GM21360 (cell line): ENCODE results near the gene VPS52.
"Not testable (repeated sequence)": the region's sequence is repeated elsewhere in the genome, so short reads cannot be mapped to it uniquely, and the experiment has no call there.

ENCODE experiments used
- ATAC-seq: cut with Tn5 transposase; IDR thresholded peaks from one replicate; pipeline ENCODE4 v1.9.1; 2021; ENCODE audit warnings: mild to moderate bottlenecking, moderate library complexity; ENCODE audit not compliant: unreplicated experiment

The VPS52 gene

DNA sequence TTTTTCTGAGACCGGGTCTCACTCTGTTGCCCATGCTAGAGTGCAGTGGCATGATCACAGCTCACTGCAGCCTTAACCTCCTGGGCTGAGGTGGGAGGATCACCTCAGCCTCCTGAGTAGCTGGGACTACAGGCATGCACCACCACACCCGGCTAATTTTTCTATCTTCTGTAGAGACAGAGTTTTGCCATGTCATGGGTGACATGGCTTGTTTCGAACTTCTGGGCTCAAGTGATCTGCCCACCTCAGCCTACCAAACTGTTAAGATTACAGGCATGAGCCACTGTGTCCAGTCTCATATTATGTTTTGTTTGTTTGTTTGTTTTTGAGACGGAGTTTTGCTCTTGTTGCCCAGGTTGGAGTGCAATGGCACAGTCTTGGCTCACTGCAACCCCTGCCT lies 13.5 kb upstream of the VPS52 start:
- not testable (repeated sequence) for ATAC-seq

DNA sequence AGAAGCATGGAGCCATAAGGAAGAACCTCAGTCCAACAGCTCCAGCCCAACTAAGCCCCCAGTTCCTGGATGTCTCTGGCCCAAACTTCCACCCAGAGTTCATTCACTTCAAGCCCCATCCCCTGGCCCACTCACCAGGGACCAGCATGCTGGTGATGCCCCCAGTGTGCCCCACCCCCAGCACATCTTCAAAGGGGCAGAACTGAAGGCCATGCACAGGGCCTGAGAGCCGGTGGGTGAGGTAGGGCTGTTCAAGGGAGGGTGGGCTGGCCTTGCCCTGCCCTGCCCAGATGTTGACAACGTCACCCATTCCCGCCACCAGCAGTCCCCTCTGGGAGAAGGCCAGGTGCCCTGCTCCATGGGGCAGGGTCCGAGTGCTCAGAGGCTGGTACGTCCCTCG lies 8.9 kb upstream of the VPS52 start:
- no peak for ATAC-seq

DNA sequence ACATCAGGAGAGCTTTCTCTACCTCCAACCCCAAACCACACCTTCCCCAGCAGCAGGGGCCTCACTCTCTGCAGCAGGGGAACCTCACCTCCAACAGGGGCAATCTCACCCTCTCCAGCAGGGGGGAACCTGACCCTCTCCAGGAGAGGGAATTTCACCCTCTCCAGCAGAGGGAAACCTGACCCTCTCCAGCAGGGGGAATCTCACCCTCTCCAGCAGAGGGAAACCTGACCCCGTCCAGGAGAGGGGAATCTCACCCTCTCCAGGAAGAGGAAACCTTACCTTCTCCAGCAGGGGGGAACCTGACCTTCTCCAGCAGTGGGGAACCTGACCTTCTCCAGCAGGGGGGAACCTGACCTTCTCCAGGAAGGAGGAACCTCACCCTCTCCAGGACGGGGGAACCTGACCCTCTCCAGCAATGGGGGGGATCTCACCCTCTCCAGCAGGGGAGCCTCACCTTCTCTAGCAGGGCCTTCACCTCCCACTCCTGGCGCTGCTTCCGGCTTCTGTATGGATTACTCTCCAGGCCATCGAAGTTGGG lies 8.4 kb upstream of the VPS52 start:
- no peak for ATAC-seq

DNA sequence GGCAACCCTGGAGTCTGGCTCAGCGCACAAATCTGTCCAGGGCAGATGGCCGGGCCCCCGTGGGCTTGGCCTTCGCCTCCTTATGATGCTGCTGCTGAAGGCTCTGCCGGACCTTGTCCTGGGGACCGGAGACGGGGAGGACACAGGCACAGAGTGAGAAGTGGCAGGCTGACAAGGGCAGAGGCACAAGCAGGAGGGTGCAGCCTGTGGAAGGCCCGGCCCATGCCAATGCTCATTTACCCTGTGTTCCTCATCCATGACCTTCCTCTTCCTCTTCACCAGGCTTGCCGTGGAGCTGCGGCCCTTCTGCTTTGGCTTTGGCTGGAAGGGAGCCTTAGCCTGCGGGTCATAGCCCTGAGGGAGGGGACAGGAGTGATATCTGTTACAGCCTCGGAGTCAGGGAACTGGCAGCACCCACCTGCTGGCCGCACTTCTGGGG lies 7.6 kb upstream of the VPS52 start:
- no peak for ATAC-seq

DNA sequence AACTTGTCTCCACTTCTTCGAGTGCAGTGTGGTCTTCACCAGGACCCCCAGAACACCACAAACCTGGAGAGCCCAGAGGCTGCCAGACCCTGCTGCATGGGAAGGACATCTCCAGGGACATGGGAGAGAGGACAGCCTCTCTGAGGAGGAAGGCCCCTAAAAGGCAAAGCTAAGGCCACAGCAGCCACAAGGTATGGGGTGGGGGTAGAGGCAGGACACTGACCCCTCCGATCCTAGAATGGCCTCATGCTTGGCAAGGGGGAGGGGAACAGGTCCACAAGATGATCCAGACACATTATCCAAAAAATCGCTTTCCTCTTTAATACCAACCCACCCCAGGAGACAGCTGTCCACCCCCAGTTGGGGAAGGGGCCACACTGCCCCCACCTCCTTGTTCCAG lies 7.1 kb upstream of the VPS52 start:
- no peak for ATAC-seq

DNA sequence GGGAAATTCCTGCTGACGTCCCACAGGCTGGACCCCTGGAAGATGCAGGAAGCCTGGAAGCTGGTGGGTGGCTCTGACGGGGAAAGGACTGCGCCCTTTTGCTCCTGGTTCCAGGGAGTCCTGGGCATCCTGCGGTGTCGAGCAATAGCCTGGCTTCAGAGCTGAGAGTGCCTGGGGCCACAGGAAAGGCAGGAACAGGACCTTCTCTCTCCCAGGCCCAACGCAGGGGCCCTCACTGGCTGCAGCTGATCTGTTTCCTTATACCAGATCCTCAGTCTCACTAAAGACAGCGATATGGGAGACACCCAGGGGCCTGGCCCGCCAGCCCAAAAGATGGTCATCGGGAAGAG lies 6.7 kb upstream of the VPS52 start:
- no peak for ATAC-seq

DNA sequence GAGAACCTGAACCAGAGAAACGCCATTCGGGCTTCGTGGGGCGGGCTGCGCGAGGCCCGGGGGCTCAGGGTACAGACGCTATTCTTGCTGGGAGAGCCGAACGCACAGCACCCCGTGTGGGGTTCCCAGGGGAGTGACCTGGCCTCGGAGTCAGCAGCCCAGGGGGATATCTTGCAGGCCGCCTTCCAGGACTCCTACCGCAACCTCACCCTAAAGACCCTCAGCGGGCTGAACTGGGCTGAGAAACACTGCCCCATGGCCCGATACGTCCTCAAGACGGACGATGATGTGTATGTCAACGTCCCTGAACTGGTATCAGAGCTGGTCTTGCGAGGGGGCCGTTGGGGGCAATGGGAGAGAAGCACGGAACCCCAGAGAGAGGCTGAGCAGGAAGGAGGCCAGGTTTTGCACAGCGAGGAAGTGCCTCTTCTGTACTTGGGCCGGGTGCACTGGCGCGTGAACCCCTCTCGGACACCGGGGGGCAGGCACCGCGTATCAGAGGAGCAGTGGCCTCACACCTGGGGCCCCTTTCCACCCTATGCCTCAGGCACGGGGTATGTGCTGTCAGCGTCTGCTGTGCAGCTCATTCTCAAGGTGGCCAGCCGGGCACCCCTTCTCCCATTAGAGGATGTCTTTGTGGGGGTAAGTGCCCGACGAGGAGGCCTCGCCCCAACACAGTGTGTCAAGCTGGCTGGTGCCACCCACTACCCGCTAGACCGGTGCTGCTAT lies 6.2 kb upstream of the VPS52 start:
- ATAC-seq: no peak

DNA sequence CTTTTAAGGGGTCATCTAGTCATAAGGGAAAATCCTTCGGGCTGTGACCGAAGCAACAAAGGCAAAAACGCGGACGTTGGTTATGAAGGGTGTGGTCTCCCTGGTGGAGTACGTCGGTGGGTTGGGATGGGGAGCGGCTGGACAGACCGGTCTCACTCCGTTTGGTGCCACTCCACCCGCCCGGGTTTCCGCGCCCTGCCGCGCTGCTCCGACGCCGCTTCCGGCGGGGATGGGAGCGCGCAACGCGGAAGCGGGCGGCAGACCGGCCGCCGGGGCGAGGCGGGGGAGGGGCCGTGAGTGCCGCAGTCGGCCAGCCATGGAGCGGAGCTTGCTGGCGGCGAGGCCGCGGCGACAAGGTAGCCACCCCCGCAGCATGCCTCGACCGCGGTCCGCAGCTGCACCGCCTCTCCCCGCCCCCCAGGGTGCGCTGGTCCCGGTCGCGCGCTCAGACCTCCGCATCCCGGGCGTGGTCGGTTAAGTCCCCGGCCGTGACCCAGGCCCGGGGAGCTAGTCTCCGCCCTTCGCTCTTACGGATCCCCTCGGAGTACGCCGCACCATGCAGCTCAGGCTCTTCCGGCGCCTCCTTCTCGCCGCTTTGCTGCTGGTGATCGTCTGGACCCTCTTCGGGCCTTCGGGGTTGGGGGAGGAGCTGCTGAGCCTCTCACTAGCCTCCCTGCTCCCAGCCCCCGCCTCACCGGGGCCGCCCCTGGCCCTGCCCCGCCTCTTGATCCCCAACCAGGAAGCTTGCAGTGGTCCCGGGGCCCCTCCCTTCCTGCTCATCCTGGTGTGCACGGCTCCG lies 5.4 kb upstream of the VPS52 start, which contains the start of gene B3GALT4:
B3GALT4 (plus strand) TSS at position 260 of the 799 bp plus-strand sequence; CDS start at position 557, 297 bp downstream.
- peak; percentile 50 for ATAC-seq

DNA sequence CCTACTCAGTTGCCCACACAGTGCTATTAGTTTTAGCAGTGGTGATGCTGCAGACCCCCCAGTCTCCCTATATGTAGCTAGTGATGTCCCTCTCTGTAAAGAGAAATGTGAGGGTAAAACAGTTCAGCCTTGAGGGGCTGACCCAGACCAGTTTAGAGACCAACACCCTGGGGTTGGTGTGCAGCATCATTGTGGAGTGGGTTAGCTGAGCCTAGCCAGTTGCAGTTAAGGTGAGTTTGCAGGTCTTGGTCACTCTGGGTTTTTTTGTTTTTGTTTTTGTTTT lies 4.8 kb upstream of the VPS52 start:
- ATAC-seq: no peak

DNA sequence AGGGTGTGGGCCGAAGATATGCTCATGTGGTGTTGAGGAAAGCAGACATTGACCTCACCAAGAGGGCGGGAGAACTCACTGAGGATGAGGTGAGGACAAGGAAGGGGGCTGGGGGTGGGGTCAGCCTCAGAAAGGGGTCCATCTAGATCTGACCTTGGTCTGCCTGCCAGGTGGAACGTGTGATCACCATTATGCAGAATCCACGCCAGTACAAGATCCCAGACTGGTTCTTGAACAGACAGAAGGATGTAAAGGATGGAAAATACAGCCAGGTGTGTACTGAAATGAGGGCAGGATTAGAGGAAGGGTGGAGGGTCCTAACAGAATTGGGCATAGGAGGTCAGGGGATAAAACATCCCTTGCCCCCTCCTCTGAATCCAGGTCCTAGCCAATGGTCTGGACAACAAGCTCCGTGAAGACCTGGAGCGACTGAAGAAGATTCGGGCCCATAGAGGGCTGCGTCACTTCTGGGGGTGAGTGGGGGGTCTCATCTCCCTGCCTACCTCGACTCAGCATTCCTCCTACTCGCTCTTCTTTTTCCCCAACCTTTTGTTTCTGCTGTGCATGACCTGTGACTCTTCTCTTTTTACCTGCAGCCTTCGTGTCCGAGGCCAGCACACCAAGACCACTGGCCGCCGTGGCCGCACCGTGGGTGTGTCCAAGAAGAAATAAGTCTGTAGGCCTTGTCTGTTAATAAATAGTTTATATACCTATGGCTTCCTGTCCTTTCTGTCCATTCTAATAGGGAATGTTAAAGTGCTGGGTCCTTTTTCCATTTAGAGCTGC lies 4.3 kb upstream of the VPS52 start:
- not testable (repeated sequence) for ATAC-seq

DNA sequence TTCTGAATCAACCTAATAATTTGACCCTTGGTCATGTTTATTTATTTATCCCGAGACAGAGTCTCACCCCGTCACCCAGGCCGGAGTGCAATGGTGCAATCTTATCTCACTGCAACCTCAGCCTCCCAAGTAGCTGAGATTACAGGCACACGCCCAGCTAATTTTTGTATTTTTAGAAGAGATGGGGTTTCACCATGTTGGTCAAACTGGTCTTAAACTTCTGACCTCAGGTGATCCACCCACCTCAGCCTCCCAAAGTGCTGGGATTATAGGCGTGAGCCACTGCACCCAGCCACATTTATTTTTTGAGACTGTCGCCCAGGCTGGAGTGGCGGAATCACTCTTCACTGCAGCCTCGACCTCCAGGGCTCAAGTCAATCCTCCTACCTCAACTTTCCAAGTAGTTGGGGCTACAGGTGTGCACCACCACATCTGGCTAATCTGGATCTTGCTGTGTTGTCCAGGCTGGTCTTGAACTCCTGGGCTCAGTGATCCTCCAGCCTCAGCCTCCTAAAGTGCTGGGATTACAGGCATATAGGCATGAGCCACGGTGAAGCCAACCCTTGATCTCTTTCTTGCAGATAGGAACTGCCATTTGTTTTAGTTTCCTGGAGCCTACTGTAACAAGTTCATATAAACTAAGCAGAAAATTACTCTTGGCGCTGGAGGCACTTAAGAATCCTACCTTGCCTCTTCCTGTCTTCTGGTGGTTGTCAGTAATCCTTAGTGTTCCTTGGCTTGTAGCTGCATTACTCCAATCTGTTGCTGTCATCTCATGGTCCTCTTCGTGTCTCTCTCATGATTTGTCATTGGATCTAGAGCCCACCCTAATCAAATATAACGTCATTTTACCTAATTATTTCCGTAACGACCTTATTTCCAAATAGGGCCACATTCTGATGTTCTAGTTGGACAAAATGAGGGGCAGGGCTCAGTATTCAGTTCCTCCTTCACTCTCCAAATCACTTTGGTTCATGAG lies 2.5 kb upstream of the VPS52 start:
- ATAC-seq: no peak

DNA sequence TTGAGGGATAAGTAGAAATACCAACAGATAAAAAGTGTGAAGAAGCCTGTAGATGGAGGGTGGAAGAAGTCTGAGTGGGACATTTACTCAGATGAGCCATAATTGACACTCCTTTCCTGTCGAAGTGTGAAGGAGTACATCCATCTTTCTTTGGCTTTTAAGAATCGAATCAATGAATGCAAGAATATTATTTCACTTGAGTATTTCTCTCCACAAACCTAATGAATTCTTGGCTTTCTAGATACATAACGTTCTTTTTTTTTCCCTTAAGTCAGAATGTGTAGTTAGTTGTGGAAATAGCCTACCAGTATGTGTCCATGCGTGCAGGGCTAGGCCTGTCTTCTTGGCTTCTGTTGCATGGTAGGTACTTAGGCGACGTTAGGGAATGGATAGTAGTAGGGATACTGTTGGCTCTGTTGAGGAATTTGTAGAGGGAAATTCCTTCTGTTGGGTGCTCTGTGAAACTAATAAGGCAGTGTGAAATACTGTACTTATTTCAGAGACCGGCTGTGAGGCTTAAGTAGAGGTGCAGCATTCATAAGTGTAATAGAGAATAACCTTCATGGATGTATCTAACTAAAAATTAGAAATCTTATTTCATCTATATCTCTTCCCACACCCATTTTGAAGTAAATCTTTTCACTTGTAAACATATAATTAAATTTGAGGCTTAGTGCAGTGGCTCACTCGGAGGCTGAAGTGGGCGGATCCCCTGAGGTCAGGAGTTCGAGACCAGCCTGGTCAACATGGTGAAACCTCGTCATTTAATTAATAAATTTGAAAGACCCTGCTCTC lies 1.6 kb upstream of the VPS52 start:
- ATAC-seq: no peak

DNA sequence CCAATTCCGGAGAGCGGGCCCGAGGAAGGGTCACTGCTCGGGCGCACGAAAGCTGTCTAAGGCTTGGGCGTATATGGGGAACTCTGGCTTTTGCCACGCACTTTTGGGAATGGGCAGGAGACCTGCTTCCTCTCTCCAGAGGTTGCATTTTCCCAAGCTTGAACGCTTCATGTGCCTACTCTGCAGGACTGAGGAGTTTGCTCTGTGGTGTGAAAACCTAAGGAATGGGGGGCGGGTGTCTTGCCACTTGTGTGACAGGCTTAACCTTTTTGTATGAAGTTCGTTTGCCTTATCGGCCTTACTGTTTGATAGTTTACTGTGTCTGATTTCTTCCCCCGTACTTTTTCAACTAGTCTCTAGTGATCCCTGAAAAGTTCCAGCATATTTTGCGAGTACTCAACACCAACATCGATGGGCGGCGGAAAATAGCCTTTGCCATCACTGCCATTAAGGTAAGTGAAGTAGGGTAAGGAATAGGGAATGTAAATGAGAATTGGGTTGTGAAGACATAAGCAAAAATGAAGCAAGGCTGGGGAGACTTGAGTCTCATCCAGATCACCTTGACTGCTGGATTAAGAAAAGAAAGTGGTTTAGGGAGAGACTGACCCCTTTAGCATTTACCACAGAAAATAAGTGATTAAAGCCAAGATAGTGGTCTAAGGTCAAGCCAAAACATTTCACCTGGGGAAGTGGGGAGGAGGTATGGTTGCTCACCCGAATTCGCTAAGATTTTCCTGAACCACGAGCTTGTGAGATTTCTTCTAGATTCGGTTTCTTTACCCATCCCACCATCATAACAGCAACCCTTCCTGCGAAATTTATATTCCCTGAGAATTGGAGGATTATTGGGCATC lies 826 bp upstream of the VPS52 start:
- no peak for ATAC-seq

DNA sequence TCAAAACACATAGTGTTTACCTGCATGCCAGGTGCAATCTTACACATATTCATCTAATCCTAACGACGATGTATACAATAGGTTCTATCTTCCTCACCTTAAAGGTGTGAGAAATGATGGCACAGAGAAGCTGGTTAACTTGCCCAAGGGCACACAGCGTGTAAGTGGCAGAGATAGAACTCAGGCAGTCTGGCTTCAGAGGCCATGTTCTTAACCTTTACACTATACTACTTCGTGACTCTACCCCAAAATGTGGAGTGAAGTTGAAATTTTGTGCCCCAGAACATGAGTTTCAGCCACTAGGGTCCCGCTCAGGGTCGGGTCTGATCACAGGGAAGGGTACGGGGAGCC lies 584 bp downstream of the VPS52 start:
- ATAC-seq: no peak

DNA sequence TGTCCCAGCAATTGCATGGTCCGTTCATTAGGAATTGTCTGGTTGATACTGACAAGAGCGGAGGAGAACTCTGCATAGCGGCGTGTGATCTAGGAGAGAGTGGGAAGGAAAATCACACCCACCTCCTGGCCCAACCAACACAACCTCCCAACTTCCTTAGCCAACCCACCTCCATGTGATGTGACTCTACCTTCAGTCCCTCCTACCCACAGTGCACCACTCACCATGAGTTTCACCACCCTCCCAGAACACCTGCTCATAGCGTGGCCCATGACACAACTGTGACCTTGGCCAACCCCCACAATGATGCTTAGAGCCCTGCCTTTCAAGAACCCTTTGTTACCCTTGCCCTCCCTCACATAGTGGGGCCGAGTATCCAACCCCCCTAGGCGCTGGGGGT lies 7.7 kb downstream of the VPS52 start:
- ATAC-seq: no peak

DNA sequence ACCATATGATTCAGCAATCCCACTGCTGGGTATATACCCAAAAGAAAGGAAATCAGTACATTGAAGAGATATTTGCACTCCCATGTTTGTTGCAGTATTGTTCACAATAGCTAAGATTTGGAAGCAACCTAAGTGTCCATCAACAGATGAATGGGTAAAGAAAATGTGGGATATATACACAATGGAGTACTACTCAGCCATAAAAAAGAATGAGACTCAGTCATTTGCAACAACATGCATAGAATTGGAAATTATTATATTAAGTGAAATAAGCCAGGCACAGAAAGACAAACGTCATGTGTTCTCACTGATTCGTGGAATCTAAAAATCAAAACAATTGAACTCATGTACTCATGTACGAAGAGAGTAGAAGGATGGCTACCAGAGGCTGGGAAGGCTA lies 9.2 kb downstream of the VPS52 start:
- not testable (repeated sequence) for ATAC-seq

DNA sequence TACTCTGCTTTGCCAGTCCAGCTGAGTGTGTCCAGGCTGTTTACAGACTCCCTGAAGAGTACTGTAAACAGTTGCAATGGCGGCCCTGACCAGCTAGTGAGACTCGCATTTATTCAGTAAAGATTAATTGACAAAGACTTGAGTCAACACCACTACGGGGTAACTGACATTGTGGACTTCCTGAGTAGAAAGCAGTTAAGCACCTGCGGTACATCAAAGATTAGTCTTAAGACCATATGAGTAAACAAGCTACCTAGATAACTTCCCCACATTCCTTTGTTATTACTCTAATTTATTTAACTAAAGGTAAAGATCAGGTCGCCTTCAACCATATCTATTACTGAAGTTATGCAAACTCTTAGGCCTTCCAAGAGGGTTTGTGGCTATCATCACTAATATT lies 12.6 kb downstream of the VPS52 start:
- ATAC-seq: no peak

DNA sequence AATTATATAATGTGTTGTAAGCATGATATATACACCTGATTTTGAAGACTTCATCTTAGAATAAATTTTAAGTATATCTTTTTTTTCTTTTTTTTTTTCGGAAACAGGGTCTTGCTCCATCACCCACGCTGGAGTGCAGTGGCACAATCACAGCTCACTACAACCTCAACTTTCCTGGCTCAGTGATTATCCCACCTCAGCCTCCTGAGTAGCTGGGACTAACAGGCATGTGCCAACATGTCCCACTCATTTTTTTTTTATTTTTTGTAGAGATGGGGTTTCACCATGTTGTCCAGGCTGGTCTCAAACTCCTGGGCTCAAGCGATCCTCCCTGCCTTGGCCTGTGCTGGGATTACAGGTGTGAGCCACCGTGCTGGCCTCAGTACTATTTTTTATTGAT lies 17.1 kb downstream of the VPS52 start:
- no peak for ATAC-seq

DNA sequence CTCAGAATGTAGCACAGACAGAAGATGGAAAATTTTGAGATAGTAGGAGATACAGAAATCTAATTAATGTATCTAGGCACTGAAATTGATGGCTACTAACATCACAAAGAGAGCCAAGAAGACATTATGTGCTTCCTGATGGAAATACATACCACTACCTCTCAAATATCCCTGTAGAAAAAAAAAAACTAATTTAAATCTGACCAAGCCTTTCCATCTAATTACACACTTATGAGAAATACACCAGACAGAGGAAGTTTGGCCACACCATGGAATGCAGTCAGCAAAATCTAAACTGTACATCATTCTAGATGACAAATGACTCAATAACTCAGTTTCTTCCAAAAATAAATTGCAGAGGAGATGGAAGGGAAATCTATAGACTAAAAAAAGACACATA lies 18.9 kb downstream of the VPS52 start:
- ATAC-seq: no peak
